Endothelial cell (in vitro differentiated cells): Measurements from ENCODE around the gene CADM2. TPM values are rescaled to one million over a fixed set of nuclear protein-coding genes. Genes with fewer than 3 reads are reported as not detected.

ENCODE experiments used
- DNase-seq: peaks from one replicate; pipeline ENCODE4 v3.0.0; 2021; ENCODE audit warnings: low spot score
- H3K27ac Mint-ChIP-seq: one replicate; pipeline ENCODE4 v1.8.0; 2021; ENCODE audit warnings: mixed read lengths, inconsistent platforms; ENCODE audit not compliant: unreplicated experiment
- H3K27me3 Mint-ChIP-seq: one replicate; pipeline ENCODE4 v1.8.0; 2021; ENCODE audit warnings: mild to moderate bottlenecking, moderate library complexity, mixed read lengths, inconsistent platforms; ENCODE audit not compliant: unreplicated experiment
- H3K36me3 Mint-ChIP-seq: one replicate; pipeline ENCODE4 v1.8.0; 2021; ENCODE audit warnings: mild to moderate bottlenecking, low read depth, mixed read lengths, inconsistent platforms; ENCODE audit not compliant: unreplicated experiment
- H3K4me1 Mint-ChIP-seq: one replicate; pipeline ENCODE4 v1.8.0; 2021; ENCODE audit warnings: mild to moderate bottlenecking, mixed read lengths, inconsistent platforms; ENCODE audit not compliant: unreplicated experiment
- H3K4me3 Mint-ChIP-seq: one replicate; pipeline ENCODE4 v1.8.0; 2021; ENCODE audit warnings: mild to moderate bottlenecking, mixed read lengths, inconsistent platforms; ENCODE audit not compliant: unreplicated experiment
- H3K9me3 Mint-ChIP-seq: one replicate; pipeline ENCODE4 v1.8.0; 2021; ENCODE audit warnings: mixed read lengths, inconsistent platforms; ENCODE audit not compliant: unreplicated experiment
- total RNA-seq: library from RNA; stranded (reverse); fragmentation: NEBNext Ultra II Directional; extraction: Animal tissue kit (Norgen Biotek cat#: 25700); gene quantifications from one replicate; pipeline ENCODE4 v1.2.1, GENCODE V29; 2021; ENCODE audit not compliant: unreplicated experiment
- TF ChIP-seq, protein P1 (sequence below): fragments of 200-600 bp; sonication (generic); IDR thresholded peaks from one replicate; pipeline ENCODE4 v1.5.0; 2021; ENCODE audit warnings: antibody characterized with exemption; ENCODE audit not compliant: unreplicated experiment

Gene CADM2
- total RNA-seq, 1 donor from 2014 or later, result 0.97 TPM

GRCh38 chr3:85672761-85673160, 714.0 kb downstream of the CADM2 start:
- Mint-ChIP-seq H3K27ac (no peak overlapping the region), H3K27me3 (no peaks in the 10 kb centered on the region), H3K4me3 (no peak overlapping the region), H3K36me3 (no peaks in the 10 kb centered on the region), H3K4me1 (peaks cover 5% of the 10 kb centered on the region), H3K9me3 (no peaks in the 10 kb centered on the region)
- TF ChIP-seq, protein P1, sequence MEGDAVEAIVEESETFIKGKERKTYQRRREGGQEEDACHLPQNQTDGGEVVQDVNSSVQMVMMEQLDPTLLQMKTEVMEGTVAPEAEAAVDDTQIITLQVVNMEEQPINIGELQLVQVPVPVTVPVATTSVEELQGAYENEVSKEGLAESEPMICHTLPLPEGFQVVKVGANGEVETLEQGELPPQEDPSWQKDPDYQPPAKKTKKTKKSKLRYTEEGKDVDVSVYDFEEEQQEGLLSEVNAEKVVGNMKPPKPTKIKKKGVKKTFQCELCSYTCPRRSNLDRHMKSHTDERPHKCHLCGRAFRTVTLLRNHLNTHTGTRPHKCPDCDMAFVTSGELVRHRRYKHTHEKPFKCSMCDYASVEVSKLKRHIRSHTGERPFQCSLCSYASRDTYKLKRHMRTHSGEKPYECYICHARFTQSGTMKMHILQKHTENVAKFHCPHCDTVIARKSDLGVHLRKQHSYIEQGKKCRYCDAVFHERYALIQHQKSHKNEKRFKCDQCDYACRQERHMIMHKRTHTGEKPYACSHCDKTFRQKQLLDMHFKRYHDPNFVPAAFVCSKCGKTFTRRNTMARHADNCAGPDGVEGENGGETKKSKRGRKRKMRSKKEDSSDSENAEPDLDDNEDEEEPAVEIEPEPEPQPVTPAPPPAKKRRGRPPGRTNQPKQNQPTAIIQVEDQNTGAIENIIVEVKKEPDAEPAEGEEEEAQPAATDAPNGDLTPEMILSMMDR, result no peak
- DNase-seq, result no peak

DNA sequence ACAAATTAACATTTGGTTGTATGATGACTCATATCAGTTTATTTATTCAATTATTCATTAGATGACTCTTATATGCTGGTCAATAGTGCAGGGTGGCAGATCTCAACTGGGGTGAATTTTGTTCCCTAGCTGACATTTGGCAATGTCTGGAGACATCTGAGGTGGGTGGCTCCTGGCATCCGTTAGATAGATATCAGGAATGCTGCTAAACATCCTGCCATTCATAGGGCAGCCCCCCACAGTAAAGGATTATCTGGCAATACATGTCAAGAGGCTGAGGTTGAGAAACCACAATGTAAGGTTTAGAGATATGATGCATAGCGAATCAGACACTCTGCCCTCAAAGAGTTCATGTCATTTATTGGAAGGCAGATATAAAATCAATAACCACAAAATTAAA, 719.9 kb downstream of the CADM2 start:
- Mint-ChIP-seq H3K4me1 (no peaks in the 10 kb centered on the region), H3K27ac (no peak overlapping the region), H3K36me3 (no peaks in the 10 kb centered on the region), H3K27me3 (no peaks in the 10 kb centered on the region), H3K9me3 (no peaks in the 10 kb centered on the region), H3K4me3 (no peak overlapping the region)
- TF ChIP-seq, protein P1, result no peak
- DNase-seq, result no peak

DNA sequence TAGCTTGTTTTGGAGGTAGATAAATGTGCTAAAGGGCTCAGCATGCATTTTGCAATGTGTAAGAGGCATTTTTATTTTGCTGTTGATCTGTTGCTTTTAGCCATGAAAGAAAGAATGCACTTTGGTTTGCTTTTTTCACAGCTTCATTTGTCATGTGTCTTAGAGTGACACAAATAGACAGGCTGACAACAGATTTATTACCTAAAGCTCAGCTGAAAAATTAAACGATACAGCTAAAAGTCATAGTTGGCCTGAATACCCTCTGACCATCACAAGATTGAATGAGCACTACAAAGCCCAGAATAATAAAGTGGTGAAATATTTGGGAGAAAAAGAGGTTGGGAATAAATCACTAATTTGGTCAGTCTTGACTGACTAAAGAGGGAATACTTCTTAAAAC, 723.1 kb downstream of the CADM2 start:
- H3K9me3 Mint-ChIP-seq, result no peaks in the 10 kb centered on the region
- no peak overlapping the region for H3K4me3 Mint-ChIP-seq
- DNase-seq, result no peak
- no peaks in the 10 kb centered on the region for H3K27me3 Mint-ChIP-seq
- no peak overlapping the region for H3K27ac Mint-ChIP-seq
- H3K36me3 Mint-ChIP-seq, result no peaks in the 10 kb centered on the region
- H3K4me1 Mint-ChIP-seq, result no peaks in the 10 kb centered on the region
- TF ChIP-seq, protein P1, result no peak

DNA sequence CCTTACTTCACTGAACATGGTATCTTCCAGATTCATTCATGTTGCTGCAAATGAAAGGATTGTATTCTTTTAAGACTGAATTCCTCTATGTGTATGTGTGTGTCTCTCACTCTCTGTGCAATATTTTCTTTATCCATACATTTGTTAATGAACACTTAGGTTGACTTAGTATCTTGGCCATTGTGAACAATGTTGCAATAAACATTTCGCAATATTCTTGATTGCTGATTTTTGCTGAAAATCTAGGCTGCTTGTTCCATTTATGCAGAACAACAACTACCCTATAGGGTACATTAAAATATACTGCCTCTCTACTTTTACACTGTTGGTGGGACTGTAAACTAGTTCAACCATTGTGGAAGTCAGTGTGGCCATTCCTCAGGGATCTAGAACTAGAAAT, 732.4 kb downstream of the CADM2 start:
- no peak for DNase-seq
- Mint-ChIP-seq H3K9me3 (no peaks in the 10 kb centered on the region), H3K36me3 (no peaks in the 10 kb centered on the region), H3K27me3 (no peaks in the 10 kb centered on the region), H3K4me1 (no peaks in the 10 kb centered on the region), H3K4me3 (no peak overlapping the region), H3K27ac (no peak overlapping the region)
- TF ChIP-seq, protein P1, result no peak

DNA sequence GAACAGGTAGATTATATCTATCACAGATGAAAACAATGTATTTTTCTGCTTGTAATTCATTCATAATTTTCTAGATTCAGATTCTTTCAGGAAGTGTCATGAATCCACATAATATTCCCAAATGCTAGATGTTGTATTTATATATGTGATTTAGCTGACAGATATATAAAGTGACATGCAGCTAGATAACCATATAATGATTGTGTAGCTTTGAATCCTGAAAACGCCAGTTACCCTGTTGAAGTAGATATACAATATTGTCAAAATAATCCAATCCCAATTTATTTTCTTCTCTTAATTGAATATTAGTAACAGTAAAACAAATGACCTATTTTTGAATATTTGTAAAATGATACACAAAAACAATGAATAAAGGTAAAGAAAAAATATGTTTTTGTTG, 738.4 kb downstream of the CADM2 start:
- H3K36me3 Mint-ChIP-seq, result no peaks in the 10 kb centered on the region
- TF ChIP-seq, protein P1, result no peak
- H3K4me1 Mint-ChIP-seq, result no peaks in the 10 kb centered on the region
- peaks cover 4% of the 10 kb centered on the region for H3K9me3 Mint-ChIP-seq
- H3K27me3 Mint-ChIP-seq, result no peaks in the 10 kb centered on the region
- H3K27ac Mint-ChIP-seq, result no peak overlapping the region
- no peak overlapping the region for H3K4me3 Mint-ChIP-seq
- no peak for DNase-seq
